GM21526 (cell line): ENCODE data around the gene STPG1.

Source experiments
- ATAC-seq: cut with Tn5 transposase; IDR thresholded peaks from one replicate; pipeline ENCODE4 v1.9.1; 2021; ENCODE audit warnings: moderate library complexity; ENCODE audit not compliant: unreplicated experiment, low FRiP score

STPG1 gene

DNA sequence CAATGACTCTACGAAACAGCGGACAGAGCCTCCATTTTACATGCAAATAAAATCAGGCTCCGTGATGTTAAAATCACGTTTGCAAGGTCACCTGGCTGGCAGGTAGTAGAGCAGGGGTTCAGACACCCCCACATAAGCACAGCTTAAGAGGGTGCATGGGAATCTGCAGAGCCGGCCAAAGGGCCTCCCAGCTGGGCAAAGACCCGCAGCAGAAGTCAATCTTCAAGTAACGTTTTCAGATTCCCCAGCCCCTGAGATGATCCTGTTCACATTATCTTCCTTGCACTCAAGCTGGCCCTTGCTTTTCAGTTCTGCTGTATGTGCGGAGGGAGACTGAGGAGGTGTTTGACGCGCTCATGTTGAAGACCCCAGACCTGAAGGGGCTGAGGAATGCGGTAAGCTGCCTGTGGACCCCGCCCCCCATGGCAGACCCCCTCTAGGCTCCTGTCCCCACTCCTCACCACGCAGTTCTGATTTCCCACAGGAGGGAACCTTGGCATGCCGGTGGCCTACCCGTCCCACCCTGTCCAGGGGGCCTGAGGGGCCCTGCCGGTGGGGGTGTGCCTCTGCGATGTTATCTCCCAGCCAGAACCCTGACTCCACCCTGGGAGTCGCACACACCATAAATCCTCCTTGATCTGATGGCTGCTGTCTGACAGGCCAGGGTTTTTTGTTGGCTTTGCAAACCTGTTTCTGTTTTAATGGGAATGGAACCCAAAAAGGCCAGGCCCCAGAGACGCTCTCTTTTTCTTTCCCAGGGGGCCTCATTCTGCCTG, 66.2 kb downstream of the STPG1 start:
- ATAC-seq = no peak

DNA sequence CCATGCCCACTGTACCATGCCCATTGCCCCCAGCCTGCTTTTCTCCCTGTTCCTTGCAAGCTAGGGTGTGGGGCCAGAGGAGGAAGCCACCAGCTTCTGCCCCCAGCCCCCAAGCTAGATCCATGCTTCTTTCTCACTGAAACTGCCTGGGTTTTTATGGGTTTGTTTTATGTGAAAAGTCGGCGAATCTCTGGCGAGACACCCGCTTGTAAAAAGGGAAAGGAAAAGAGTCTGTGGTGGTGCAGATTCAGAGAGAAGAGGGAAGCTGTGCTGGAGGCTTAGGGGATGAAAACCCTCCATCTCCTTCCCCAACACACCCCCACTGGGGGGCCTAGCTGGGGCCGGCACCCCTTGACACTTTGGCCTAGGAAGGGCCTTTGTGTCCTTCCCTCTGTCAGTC, 68.2 kb downstream of the STPG1 start:
- ATAC-seq = no peak

DNA sequence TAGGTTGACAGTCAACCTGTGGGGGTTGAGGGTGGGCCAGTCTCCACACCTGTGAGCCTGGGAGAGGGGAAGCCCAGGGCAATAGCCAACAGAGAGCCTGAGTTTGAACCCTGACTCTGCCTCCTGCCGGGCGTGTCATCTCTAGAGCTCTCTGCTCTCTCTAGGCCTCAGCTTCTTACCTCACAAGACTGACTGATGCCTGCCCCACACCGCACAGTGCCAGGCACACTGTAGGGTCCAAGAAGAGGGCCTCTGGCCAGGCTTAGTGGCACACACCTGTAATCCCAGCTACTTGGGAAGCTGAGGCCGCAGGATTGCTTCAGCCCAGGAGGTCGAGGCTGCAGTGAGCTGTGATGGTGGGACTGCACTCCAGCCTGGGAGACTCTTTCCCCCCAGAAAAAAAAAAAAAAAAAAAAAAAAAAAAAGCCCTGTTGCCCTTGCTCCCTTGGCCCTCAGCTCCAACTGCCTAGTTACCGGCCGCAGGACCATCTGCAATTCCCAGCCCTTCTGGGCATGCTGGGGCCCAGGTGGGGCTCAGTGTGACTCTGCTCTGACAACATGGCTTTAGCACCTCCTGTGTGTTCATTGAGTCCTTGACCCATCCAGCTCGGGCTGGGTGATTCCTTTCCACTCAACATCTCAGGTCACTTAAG, 69.4 kb downstream of the STPG1 start:
- no peak for ATAC-seq

- no peak for ATAC-seq
Measured at GRCh38 chr1:24343412-24344089, 70.0 kb downstream of the STPG1 start.

GRCh38 chr1:24341260-24341659, 72.3 kb downstream of the STPG1 start:
- ATAC-seq = no peak

DNA sequence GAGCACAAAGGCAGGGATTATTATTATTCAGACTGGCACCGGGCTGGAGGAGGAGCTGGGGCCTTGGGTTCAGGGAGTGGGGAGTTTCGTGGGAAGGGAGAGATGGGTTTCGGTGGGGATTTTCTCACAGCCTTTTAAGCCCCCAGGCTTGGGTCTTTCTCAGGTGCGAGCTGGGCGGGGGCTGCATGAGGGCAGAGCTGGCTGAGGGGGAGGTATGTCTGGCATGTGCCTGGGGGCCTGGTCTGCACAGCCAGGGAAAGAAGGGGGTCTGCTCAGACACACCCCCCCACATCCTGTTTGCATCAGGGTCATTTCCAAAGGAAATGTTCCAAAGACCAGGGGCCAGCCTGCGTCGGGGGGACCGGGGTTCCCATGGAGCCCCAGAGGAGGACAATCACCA, 72.8 kb downstream of the STPG1 start:
- no peak for ATAC-seq

GRCh38 chr1:24339996-24340395, 73.6 kb downstream of the STPG1 start:
- ATAC-seq = no peak

DNA sequence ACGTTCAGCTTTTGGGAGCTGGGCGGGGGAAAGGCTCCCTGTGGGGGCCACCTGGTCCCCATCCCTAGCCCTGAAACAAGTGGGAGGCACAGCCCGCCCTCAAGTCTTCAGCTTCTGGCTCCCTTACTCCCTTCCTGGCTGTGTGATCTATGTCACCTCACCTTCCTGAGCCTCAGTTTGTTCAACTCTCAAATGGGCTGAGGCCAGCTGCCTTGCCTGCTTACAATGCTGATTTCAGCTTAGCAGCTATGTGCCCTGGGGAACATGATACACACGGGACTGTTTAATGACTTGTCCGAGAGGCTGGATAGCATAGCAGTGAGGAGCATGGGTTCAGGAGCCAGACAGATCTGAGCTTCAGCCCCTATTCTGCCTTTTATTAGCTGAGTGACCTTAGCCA, 75.1 kb downstream of the STPG1 start:
- no peak for ATAC-seq

- no peak for ATAC-seq
Measured at GRCh38 chr1:24337455-24337854, 76.1 kb downstream of the STPG1 start.

DNA sequence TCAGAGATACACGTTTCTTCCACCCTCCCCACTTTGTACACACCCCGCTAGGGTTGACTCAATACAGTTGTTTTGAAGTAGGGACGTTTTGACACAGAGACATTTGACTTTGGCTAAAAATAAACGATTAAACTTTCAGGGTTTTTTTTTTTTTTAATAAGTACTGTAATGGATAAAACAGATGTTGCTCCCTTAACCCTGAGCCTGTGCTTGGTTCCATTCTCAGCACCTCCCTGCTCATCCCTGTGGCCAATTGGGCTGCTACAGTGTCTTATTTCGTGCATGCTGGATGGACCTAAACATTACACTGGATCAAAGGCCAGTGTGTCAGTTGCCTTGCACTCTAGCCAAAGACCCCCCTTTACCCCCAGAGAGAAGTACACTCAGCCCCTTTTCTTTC, 77.5 kb downstream of the STPG1 start:
- ATAC-seq = no peak

DNA sequence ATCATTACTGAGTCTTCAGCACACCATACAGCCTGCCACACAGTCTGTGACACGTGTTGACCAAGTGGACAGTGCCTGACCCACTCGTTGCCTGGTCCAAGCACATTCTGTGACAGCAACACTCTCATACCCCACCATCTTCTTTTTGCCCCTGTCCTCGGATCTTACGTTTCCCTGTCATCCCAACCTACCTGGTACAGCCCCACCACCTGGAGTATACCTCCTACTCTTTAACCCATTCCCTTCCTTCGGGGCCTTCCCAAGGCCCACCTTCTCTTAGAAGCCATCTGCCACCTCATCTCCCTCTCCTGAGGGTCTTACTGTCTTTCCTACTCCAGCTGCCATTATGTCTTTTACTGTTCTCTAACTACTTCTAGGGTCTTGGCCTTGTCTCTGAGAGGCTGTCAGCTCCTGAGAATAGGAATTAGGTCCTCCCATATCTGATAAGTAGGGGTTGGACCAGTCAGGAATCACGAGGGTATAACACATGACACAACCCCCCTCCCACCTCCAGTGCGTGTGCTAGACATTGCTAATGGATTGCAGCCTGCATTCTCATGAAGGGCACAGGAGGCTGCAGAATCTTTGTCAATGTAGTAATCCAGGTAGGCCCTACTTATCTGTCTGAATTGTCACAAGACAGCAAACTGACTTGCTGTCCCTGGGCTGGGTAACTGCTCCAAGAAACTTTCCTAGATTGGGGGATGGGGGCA, 81.5 kb downstream of the STPG1 start:
- ATAC-seq = no peak

- ATAC-seq = no peak
Measured at GRCh38 chr1:24329797-24330543, 83.6 kb downstream of the STPG1 start.

DNA sequence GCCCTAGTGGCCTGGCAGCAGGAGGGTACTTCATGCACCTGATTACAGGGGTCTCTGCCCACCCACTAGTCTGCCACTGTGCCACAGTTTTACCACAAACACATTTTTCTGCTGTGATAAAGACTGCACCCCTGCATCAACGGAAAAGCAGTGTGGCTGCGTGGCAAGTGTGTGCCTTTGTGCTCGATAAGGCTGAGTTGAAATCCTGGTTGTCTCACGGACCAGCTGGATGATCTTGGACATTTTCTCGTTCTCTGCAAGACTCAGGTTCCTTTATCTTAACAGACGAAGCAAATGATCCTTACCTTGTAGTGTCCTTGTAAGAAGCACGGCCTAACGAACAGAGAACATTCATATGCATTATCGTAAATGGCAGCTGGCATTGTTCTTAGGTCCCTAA, 84.3 kb downstream of the STPG1 start:
- no peak for ATAC-seq

- ATAC-seq = no peak
Measured at GRCh38 chr1:24327891-24328290, 85.7 kb downstream of the STPG1 start.

- no peak for ATAC-seq
Measured at GRCh38 chr1:24327486-24327885, 86.1 kb downstream of the STPG1 start.

DNA sequence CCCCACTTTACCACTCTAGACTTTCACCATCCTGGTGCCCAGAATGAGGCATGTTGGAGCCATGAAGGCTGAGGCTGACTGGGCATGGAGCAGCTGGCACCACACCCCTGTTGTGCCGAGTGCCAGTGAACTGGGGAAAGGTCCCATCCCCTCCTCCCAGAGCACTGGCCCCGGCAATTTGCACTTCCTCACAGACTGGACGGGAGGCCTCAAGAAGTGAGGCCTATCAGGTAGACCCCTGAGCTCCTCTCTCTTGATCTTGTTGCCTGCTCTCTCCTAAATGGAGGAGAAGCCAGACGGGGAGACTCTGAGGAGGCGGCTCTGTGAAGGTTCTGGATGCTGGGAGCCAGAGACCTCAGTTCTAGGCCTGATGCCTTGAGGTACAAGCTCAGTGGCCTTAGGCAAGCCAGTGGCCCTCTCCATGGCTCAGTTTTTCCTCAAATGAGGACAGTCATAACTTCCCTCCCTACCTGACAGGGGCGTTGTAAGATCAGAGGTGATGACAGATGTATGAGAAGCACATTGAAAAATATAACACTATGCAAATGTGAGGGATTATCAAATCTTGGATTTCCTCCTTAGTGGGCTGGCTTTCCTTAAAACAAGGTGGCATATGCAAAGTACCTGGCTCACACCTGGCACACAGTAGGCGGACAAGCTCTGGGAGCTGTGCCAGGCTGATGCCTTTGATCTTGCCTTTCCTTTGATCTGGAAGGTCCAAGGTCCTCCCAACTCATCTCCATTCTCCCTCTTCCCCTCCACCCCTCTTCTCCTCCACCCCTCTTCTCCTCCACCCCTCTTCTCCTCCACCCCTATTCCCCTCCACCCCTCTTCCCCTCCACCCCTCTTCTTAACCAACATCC, 87.8 kb downstream of the STPG1 start:
- ATAC-seq = no peak

DNA sequence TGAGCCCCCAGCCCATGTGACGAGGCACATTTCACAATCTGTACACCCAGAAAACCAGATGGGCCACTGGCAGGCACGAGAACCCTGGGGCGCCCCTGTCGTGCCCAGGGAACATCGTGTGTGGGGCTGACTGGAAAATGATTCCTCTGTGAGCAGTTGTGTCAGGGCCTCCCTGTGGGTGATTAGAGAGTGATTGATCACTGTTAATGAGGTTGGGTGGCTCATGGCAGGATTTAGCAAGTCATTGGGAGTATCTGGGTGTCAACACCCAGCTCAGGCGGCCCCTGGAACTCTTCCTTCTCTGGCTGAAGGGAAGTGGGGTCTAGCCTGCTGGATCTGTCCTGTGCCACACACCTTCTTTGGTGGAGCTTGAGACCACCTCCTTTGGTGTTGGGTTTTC, 88.7 kb downstream of the STPG1 start:
- no peak for ATAC-seq

DNA sequence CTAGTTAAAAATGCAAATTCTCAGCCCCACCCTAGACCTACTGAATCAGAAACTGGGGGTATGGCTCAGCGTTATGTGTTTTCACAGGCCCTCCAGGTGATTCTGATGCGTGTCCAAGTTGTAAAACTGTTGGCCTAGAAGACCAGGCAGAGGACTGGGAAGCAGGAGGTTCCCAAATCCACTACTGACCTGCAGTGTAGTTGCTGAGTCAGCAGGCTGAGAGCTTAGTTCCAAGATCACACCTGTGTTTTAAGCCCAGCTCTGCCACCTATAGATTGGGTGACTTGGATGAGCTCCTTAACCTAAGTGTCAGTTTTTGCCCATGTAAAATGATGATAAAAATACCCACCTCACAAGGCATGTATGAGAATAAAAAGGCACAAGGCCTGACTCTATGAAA, 90.3 kb downstream of the STPG1 start:
- ATAC-seq = no peak

DNA sequence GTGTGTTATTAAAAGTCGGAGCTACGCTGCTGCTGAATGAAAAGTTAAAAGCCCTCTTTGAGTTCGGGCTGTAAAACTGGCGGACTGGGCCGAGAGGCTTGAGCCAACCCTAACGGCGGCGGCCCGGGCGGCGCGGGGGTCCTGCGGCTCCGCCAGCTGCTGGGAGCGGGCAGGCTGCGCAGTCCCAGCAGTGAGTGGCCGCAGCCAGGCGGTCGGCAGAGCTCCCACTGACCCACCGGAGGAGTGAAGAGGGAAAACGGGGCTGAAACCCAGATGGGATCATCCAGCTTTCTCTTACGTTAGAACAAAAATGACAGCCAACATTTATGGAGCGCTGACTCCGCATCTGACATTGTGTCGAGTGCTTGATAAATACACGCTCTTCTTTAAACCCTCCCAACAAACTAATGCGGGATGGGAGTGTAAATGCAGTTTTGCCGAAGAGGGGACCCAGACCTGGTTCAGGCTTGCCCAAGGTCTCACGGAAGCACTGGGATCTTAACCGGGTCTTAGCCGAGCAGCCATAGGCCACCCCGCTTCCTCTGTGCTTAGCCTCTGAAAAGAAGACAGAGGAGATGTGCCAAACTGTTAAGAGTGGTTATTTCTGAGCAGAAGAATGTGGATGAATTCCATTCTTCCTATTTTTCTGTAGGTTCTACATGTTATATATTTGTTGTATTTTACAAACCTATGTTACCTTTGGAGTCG, 91.0 kb downstream of the STPG1 start:
- no peak for ATAC-seq
